Measurements from ENCODE around the gene SLC27A3.

DNA sequence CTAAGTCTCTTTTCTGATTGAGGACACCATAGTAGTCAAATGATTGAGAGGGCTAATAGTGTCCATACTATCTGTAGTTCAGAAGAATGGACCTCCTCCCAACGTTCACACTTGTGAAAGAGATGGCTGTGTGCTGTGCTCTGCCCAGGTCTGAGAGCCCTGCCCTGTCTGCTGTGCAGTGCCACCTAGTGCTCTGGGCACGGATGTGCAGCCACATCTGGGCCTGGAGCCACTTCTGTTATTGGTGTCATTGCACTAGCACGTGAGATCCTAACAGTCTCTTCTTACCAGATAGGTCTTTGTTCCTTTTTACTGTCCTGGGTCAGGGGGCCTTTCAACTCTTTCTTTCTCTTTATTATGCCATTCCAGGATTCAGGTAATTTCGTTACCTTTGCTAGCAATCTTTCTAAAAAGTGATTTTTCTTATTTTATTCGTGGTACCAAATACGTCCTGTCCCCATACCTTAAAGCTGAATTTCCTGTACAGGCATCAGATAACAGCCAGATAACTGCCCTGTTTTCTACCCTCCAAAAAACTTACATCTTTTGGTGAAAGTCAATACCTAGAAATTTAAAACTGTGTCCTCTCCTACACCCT, 25.7 kb upstream of the SLC27A3 start:
- TF ChIP-seq, protein P1, sequence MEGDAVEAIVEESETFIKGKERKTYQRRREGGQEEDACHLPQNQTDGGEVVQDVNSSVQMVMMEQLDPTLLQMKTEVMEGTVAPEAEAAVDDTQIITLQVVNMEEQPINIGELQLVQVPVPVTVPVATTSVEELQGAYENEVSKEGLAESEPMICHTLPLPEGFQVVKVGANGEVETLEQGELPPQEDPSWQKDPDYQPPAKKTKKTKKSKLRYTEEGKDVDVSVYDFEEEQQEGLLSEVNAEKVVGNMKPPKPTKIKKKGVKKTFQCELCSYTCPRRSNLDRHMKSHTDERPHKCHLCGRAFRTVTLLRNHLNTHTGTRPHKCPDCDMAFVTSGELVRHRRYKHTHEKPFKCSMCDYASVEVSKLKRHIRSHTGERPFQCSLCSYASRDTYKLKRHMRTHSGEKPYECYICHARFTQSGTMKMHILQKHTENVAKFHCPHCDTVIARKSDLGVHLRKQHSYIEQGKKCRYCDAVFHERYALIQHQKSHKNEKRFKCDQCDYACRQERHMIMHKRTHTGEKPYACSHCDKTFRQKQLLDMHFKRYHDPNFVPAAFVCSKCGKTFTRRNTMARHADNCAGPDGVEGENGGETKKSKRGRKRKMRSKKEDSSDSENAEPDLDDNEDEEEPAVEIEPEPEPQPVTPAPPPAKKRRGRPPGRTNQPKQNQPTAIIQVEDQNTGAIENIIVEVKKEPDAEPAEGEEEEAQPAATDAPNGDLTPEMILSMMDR (IDR thresholded peaks at IDR 0.05), result peak; percentile 82 to 96 (median 92)
- TF ChIP-seq EP300 (IDR thresholded peaks at IDR 0.05), result no peak

Measured in gastroesophageal sphincter (tissue), 3 donors.